ENCODE results near the gene AKR1D1. TPM values are rescaled to one million over a fixed set of nuclear protein-coding genes. Genes with fewer than 3 reads are reported as not detected.

The AKR1D1 gene
- total and polyA plus RNA-seq, 2 of the 13 experiments (the other 11 are each of a cell fraction or from before 2014, with no cell fraction given), result 6.9 to 37.0 TPM

DNA sequence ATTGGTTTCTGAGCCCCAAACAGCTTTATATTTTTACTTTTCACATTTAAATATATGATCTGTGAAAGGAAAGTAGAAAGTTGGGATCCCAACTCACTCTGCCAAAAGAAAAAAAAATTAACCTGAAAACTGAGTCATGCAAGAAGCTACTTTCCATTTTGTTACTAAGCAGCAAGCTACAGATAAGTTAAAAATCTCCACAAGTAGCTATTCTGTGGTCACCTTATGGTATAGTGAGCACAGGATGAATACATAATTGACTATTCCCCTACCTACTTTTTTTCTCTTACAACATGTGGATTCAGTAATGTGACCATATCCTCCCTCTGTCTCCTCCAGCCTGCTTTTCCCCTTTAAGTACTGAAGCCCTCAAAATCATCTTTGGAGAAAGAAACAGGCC is 44.1 kb upstream of the AKR1D1 start (continued):
- TF ChIP-seq, protein P1, sequence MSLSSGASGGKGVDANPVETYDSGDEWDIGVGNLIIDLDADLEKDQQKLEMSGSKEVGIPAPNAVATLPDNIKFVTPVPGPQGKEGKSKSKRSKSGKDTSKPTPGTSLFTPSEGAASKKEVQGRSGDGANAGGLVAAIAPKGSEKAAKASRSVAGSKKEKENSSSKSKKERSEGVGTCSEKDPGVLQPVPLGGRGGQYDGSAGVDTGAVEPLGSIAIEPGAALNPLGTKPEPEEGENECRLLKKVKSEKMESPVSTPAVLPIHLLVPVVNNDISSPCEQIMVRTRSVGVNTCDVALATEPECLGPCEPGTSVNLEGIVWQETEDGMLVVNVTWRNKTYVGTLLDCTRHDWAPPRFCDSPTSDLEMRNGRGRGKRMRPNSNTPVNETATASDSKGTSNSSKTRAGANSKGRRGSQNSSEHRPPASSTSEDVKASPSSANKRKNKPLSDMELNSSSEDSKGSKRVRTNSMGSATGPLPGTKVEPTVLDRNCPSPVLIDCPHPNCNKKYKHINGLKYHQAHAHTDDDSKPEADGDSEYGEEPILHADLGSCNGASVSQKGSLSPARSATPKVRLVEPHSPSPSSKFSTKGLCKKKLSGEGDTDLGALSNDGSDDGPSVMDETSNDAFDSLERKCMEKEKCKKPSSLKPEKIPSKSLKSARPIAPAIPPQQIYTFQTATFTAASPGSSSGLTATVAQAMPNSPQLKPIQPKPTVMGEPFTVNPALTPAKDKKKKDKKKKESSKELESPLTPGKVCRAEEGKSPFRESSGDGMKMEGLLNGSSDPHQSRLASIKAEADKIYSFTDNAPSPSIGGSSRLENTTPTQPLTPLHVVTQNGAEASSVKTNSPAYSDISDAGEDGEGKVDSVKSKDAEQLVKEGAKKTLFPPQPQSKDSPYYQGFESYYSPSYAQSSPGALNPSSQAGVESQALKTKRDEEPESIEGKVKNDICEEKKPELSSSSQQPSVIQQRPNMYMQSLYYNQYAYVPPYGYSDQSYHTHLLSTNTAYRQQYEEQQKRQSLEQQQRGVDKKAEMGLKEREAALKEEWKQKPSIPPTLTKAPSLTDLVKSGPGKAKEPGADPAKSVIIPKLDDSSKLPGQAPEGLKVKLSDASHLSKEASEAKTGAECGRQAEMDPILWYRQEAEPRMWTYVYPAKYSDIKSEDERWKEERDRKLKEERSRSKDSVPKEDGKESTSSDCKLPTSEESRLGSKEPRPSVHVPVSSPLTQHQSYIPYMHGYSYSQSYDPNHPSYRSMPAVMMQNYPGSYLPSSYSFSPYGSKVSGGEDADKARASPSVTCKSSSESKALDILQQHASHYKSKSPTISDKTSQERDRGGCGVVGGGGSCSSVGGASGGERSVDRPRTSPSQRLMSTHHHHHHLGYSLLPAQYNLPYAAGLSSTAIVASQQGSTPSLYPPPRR (CRISPR knock-in tag; IDR thresholded peaks at IDR 0.05; ENCODE audit: borderline replicate concordance), result no peak

DNA sequence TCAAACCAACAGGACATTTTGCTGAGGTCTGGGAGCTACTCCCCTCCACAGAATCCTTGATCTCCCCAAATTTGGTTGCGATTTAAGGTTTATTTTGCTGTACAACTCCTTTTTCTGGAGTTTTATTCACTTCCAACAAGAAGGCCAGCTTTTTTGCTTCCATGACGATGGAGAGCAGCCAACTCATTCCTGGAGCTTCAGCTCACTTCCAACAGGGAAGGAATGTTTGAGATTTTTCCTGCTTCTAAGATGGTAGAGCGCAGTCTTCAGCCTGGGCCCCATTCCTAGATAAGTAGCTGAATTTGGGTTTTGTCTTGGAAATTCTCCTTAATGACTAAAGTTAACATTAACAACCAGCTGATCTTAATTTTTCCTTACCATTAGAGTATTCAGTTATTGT is 43.5 kb upstream of the AKR1D1 start:
- in situ Hi-C loops (cut with HindIII; ENCODE audit: extremely low pct_ligation_motif_present, low pct_unique_long_range_greater_than_20kb), result no loop called here
- Histone ChIP-seq H3K79me2 (ENCODE audit: insufficient read depth, low read length) (no peaks in the 10 kb centered on the region), H3K9me3 (ENCODE audit: low read length) (peaks cover 28% of the 10 kb centered on the region), H3K27ac (ENCODE audit: extremely low read length, insufficient read depth, low read length) (no peak overlapping the region), H3K4me3 (replicated peaks in 1 of 3; ENCODE audit: insufficient read depth in 1 of 3, low read depth in 2 of 3, low read length in 3 of 3) (no peak overlapping the region), H3K27me3 (ENCODE audit: control insufficient read depth in 1 of 2, insufficient read depth in 2 of 2, low read length in 2 of 2) (no peaks in the 10 kb centered on the region), H3K4me2 (ENCODE audit: low read depth, low read length) (no peak overlapping the region), H2AFZ (ENCODE audit: low read length) (no peak overlapping the region), H3K9ac (ENCODE audit: insufficient read depth, low read depth, low read length) (no peak overlapping the region), H3K4me1 (ENCODE audit: insufficient read depth, low read length) (peaks cover 9% of the 10 kb centered on the region), H4K20me1 (ENCODE audit: insufficient read depth, low read length) (no peaks in the 10 kb centered on the region), H3K36me3 (replicated peaks in 1 of 2; ENCODE audit: control insufficient read depth in 1 of 2, insufficient read depth in 2 of 2, low read length in 2 of 2) (no peaks in the 10 kb centered on the region)
- no peak for DNase-seq (ENCODE audit: low spot score)
- intact Hi-C loops (cut with micrococcal nuclease; ENCODE audit: unreplicated experiment), result no loop called here
- CTCF ChIA-PET (ENCODE audit: low intra/inter-chr PET ratio, low total read pairs), result no interaction called here
- WGBS (ENCODE audit: low lambda C conversion rate), result 93% methylated on average over 3 of the region's 3 CpGs
- FAIRE-seq, result no peak
- BruUV-seq (replicated peaks), result no TSS peak
- POLR2A ChIA-PET, result no interaction called here
- ATAC-seq, result no peak
- TF ChIP-seq, protein P2, sequence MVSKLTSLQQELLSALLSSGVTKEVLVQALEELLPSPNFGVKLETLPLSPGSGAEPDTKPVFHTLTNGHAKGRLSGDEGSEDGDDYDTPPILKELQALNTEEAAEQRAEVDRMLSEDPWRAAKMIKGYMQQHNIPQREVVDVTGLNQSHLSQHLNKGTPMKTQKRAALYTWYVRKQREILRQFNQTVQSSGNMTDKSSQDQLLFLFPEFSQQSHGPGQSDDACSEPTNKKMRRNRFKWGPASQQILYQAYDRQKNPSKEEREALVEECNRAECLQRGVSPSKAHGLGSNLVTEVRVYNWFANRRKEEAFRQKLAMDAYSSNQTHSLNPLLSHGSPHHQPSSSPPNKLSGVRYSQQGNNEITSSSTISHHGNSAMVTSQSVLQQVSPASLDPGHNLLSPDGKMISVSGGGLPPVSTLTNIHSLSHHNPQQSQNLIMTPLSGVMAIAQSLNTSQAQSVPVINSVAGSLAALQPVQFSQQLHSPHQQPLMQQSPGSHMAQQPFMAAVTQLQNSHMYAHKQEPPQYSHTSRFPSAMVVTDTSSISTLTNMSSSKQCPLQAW (CRISPR knock-in tag; IDR thresholded peaks at IDR 0.05), result no peak
- TF ChIP-seq, protein P3, sequence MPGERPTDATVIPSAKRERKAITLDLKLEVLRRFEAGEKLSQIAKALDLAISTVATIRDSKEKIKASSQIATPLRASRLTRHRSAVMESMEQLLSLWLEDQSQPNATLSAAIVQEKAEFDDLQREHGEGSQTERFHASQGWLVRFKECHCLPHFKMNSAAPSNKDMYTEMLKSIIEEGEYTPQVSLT (CRISPR knock-in tag; IDR thresholded peaks at IDR 0.05; ENCODE audit: borderline replicate concordance, low read depth), result no peak
- TF ChIP-seq, protein P4, sequence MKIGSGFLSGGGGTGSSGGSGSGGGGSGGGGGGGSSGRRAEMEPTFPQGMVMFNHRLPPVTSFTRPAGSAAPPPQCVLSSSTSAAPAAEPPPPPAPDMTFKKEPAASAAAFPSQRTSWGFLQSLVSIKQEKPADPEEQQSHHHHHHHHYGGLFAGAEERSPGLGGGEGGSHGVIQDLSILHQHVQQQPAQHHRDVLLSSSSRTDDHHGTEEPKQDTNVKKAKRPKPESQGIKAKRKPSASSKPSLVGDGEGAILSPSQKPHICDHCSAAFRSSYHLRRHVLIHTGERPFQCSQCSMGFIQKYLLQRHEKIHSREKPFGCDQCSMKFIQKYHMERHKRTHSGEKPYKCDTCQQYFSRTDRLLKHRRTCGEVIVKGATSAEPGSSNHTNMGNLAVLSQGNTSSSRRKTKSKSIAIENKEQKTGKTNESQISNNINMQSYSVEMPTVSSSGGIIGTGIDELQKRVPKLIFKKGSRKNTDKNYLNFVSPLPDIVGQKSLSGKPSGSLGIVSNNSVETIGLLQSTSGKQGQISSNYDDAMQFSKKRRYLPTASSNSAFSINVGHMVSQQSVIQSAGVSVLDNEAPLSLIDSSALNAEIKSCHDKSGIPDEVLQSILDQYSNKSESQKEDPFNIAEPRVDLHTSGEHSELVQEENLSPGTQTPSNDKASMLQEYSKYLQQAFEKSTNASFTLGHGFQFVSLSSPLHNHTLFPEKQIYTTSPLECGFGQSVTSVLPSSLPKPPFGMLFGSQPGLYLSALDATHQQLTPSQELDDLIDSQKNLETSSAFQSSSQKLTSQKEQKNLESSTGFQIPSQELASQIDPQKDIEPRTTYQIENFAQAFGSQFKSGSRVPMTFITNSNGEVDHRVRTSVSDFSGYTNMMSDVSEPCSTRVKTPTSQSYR (CRISPR knock-in tag; IDR thresholded peaks at IDR 0.05; ENCODE audit: borderline replicate concordance), result no peak
- TF ChIP-seq NBN (conservative IDR thresholded peaks at IDR 0.05) (no peak), DPF2 (CRISPR knock-in tag; IDR thresholded peaks at IDR 0.05; ENCODE audit: borderline replicate concordance, low read depth) (no peak), ZFX (CRISPR knock-in tag; IDR thresholded peaks at IDR 0.05; ENCODE audit: low read depth) (no peak), NFRKB (IDR thresholded peaks at IDR 0.05) (no peak), KLF9 (CRISPR knock-in tag; IDR thresholded peaks at IDR 0.05; ENCODE audit: low read depth) (no peak), SUZ12 (IDR thresholded peaks at IDR 0.05; ENCODE audit: low read depth, low read length) (no peak), SATB2 (CRISPR knock-in tag; IDR thresholded peaks at IDR 0.05) (no peak), ZNF749 (CRISPR knock-in tag; IDR thresholded peaks at IDR 0.05; ENCODE audit: borderline replicate concordance) (no peak)

Measured in HepG2 (cell line).